ENCODE data around the gene DYNLRB1. TPM values are rescaled to one million over a fixed set of nuclear protein-coding genes. Genes with fewer than 3 reads are reported as not detected.

Gene DYNLRB1
- total RNA-seq, 2 experiments from 2014 or later, result 101 to 108 TPM

GRCh38 chr20:34583544-34583943, 67.3 kb downstream of the DYNLRB1 start:
- Mint-ChIP-seq H3K4me1 (ENCODE audit: low read depth) (peaks cover 31% of the 10 kb centered on the region), H3K27me3 (no peaks in the 10 kb centered on the region), H3K9me3 (no peaks in the 10 kb centered on the region), H3K4me3 (no peak overlapping the region), H3K27ac (peak overlapping the region; percentile 42), H3K36me3 (peaks cover 13% of the 10 kb centered on the region)
- ChIA-PET CTCF (interaction anchor here (2.2 to 2.5 kb wide), 2 partner anchors 45 to 271 kb away, joined by 5 to 9 read pairs; no protein-coding TSS in a partner anchor), POLR2A (no interaction called here)
- no peak for DNase-seq
- intact Hi-C loops (cut with micrococcal nuclease), result loop anchor here (2.0 kb wide), 1 partner anchor 125 kb away; no protein-coding TSS in a partner anchor

- Mint-ChIP-seq H3K36me3 (peaks cover 12% of the 10 kb centered on the region), H3K27ac (no peak overlapping the region), H3K4me3 (no peak overlapping the region), H3K27me3 (no peaks in the 10 kb centered on the region), H3K4me1 (ENCODE audit: low read depth) (peaks cover 25% of the 10 kb centered on the region), H3K9me3 (no peaks in the 10 kb centered on the region)
- ChIA-PET POLR2A (no interaction called here), CTCF (interaction anchor here (2.2 kb wide), 1 partner anchor 47 kb away, joined by 5 read pairs; no protein-coding TSS in a partner anchor)
- intact Hi-C loops (cut with micrococcal nuclease), result no loop called here
- no peak for DNase-seq
Measured at GRCh38 chr20:34585019-34585418, 68.8 kb downstream of the DYNLRB1 start.

GRCh38 chr20:34586488-34587163, 70.4 kb downstream of the DYNLRB1 start:
- no peak overlapping the region for H3K27ac Mint-ChIP-seq
- no peak overlapping the region for H3K4me3 Mint-ChIP-seq
- POLR2A ChIA-PET, result no interaction called here
- CTCF ChIA-PET, result no interaction called here
- intact Hi-C loops (cut with micrococcal nuclease), result no loop called here
- H3K9me3 Mint-ChIP-seq, result no peaks in the 10 kb centered on the region
- no peak for DNase-seq
- no peaks in the 10 kb centered on the region for H3K36me3 Mint-ChIP-seq
- H3K27me3 Mint-ChIP-seq, result no peaks in the 10 kb centered on the region
- H3K4me1 Mint-ChIP-seq (ENCODE audit: low read depth), result peaks cover 9% of the 10 kb centered on the region

Other genes starting within 250 kb of the DYNLRB1 start
- gene AHCY, start 213.1 kb upstream of the DYNLRB1 start, total RNA-seq, result 100 to 1,000 TPM; 160 to 163 TPM
- 10 to 100 TPM; 42.3 to 45.2 TPM for gene ITCH, start 153.1 kb upstream of the DYNLRB1 start, total RNA-seq
- 1 to 10 TPM; 4.6 to 5.6 TPM for gene MAP1LC3A, start 42.3 kb downstream of the DYNLRB1 start, total RNA-seq
- 10 to 100 TPM; 19.0 to 21.3 TPM for gene PIGU, start 160.7 kb downstream of the DYNLRB1 start, total RNA-seq
- 1 to 10 TPM; 2.3 to 2.5 TPM for gene TP53INP2, start 187.9 kb downstream of the DYNLRB1 start, total RNA-seq

All from activated CD4-positive, alpha-beta memory T cell treated with anti-CD3 and anti-CD28 coated beads for 36 hours (primary cell).